IMR-90 (cell line): ENCODE results near the gene AGBL5. TPM values are rescaled to one million over a fixed set of nuclear protein-coding genes. Genes with fewer than 3 reads are reported as not detected.

Source experiments
- ATAC-seq: fragments of 200-7000 bp; cut with Tn5 transposase; 2 replicates; pipeline ENCODE4 v1.9.1; 2020; ENCODE audit warnings: low read depth, mild to moderate bottlenecking, moderate library complexity
- BruUV-seq: library from RNA; stranded (reverse); fragments of 400-500 nt; replicated peaks from 2 replicates; lab custom pipeline; 2021; lab: Mats Ljungman, UMichigan
- CTCF ChIA-PET: fragments of 300-600 bp; formaldehyde crosslinking; extraction: SDS; loops from one replicate; lab custom pipeline; 2021; ENCODE audit warnings: antibody characterized with exemption; lab: Yijun Ruan, JAX
- POLR2A ChIA-PET: fragments of 300-600 bp; sonication (Branson Sonifier 250); formaldehyde crosslinking; loops from one replicate; lab custom pipeline; 2022; ENCODE audit warnings: antibody characterized with exemption; ENCODE audit not compliant: unreplicated experiment; lab: Charles Lee
- DNase-seq: peaks from one replicate; pipeline ENCODE4 v3.0.0; 2013
- H2AFZ ChIP-seq: replicated peaks from 2 replicates; pipeline ENCODE3; 2013; ENCODE audit warnings: low read length, mild to moderate bottlenecking; ENCODE audit not compliant: poor library complexity
- H2AK5ac ChIP-seq: 2 replicates; pipeline ENCODE4 v1.6.1; 2013; ENCODE audit warnings: low read depth, low read length, inconsistent platforms
- H2AK9ac ChIP-seq: replicated peaks from 2 replicates; pipeline ENCODE3; 2013; ENCODE audit warnings: mild to moderate bottlenecking, low read depth, low read length, moderate library complexity; ENCODE audit not compliant: poor library complexity
- H2BK120ac ChIP-seq: 2 replicates; pipeline ENCODE4 v1.6.1; 2013; ENCODE audit warnings: low read depth, low read length, inconsistent platforms
- H2BK15ac ChIP-seq: 3 replicates; pipeline ENCODE4 v1.6.1; 2013; ENCODE audit warnings: low read depth, low read length, inconsistent platforms
- H2BK20ac ChIP-seq: 2 replicates; pipeline ENCODE4 v1.6.1; 2013; ENCODE audit warnings: low read depth, mild to moderate bottlenecking, inconsistent platforms, low read length, moderate library complexity
- H2BK5ac ChIP-seq: 2 replicates; pipeline ENCODE4 v1.6.1; 2013; ENCODE audit warnings: mild to moderate bottlenecking, low read depth, low read length, inconsistent platforms; ENCODE audit not compliant: poor library complexity, severe bottlenecking
- H3K14ac ChIP-seq: replicated peaks from 2 replicates; pipeline ENCODE4 v1.6.1; 2013; ENCODE audit warnings: low read depth, low read length, inconsistent platforms
- H3K18ac ChIP-seq: 2 replicates; pipeline ENCODE4 v1.6.1; 2013; ENCODE audit warnings: low read depth, low read length, control low read depth
- H3K23ac ChIP-seq: 2 replicates; pipeline ENCODE4 v1.6.1; 2013; ENCODE audit warnings: low read depth, low read length, inconsistent platforms
- H3K27ac ChIP-seq: 2 replicates; pipeline ENCODE4 v1.5.1; 2013; ENCODE audit warnings: mild to moderate bottlenecking, control low read depth, low read length; ENCODE audit not compliant: insufficient read depth
- H3K27me3 ChIP-seq: 2 replicates; pipeline ENCODE4 v1.6.1; 2013; ENCODE audit warnings: low read length; ENCODE audit not compliant: control insufficient read depth, insufficient read depth
- H3K36me3 ChIP-seq: 2 replicates; pipeline ENCODE4 v1.6.1; 2013; ENCODE audit warnings: low read length, mixed read lengths; ENCODE audit not compliant: control insufficient read depth, insufficient read depth
- H3K4ac ChIP-seq: 2 replicates; pipeline ENCODE4 v1.6.1; 2013; ENCODE audit warnings: low read depth, low read length, inconsistent platforms
- H3K4me1 ChIP-seq: 2 replicates; pipeline ENCODE4 v1.6.1; 2013; ENCODE audit warnings: low read length, mixed read lengths; ENCODE audit not compliant: control insufficient read depth, insufficient read depth
- H3K4me2 ChIP-seq: 2 replicates; pipeline ENCODE4 v1.6.1; 2013; ENCODE audit warnings: low read depth, mild to moderate bottlenecking, control low read depth, low read length, moderate library complexity
- H3K4me3 ChIP-seq: 2 replicates; pipeline ENCODE4 v1.5.1; 2013; ENCODE audit warnings: low read depth, mild to moderate bottlenecking, control low read depth, low read length, moderate library complexity; ENCODE audit not compliant: insufficient read depth
- H3K56ac ChIP-seq: 2 replicates; pipeline ENCODE4 v1.6.1; 2013; ENCODE audit warnings: low read length, inconsistent platforms; ENCODE audit not compliant: insufficient read depth; ENCODE audit errors: extremely low read depth
- H3K79me1 ChIP-seq, 2 experiments: 2 replicates each; pipeline ENCODE4 v1.6.1; 2013; ENCODE audit warnings: low read length in 2 of 2, inconsistent platforms in 1 of 2, low read depth in 1 of 2
- H3K9ac ChIP-seq: 2 replicates; pipeline ENCODE4 v1.6.1; 2013; ENCODE audit warnings: low read depth, low read length, control low read depth
- H3K9me1 ChIP-seq: 2 replicates; pipeline ENCODE4 v1.6.1; 2013; ENCODE audit warnings: low read length, inconsistent platforms; ENCODE audit not compliant: insufficient read depth
- H3K9me3 ChIP-seq: 2 replicates; pipeline ENCODE4 v1.6.1; 2013; ENCODE audit warnings: low read length; ENCODE audit not compliant: control insufficient read depth, insufficient read depth
- H4K20me1 ChIP-seq: 2 replicates; pipeline ENCODE4 v1.6.1; 2013; ENCODE audit warnings: low read length, inconsistent platforms; ENCODE audit not compliant: insufficient read depth
- H4K5ac ChIP-seq: 2 replicates; pipeline ENCODE4 v1.6.1; 2013; ENCODE audit warnings: mild to moderate bottlenecking, low read depth, low read length, control low read depth
- H4K8ac ChIP-seq, 2 experiments: 2 replicates each; pipeline ENCODE4 v1.6.1; 2013; ENCODE audit warnings: low read depth in 2 of 2, low read length in 2 of 2, control low read depth in 1 of 2, inconsistent platforms in 1 of 2
- H4K91ac ChIP-seq: 2 replicates; pipeline ENCODE4 v1.6.1; 2013; ENCODE audit warnings: low read depth, low read length, inconsistent platforms; ENCODE audit not compliant: insufficient read depth
- MXI1 ChIP-seq: IDR thresholded peaks from 2 replicates; pipeline ENCODE4 v1.6.1; 2012; ENCODE audit warnings: low read depth, mild to moderate bottlenecking, low read length, moderate library complexity, borderline replicate concordance
- WGBS, 2 experiments: methylation state at CpG; one replicate each; pipeline versions ENCODE4 v1.1.5 to v1.1.7; 2013; ENCODE audit warnings: missing lambda C conversion rate in 2 of 2; ENCODE audit not compliant: insufficient read length in 1 of 2; ENCODE audit errors: extremely low coverage in 2 of 2; 5-methylcytosine and 5-hydroxymethylcytosine counted together
- dilution Hi-C: fragments of 300-500 bp; cut with HindIII; formaldehyde crosslinking; loops from one replicate; pipeline ENCODE4 v1.14.3; 2018; ENCODE audit warnings: low sequenced_read_pairs; ENCODE audit not compliant: unreplicated experiment
- in situ Hi-C: fragments of 300-500 bp; cut with MboI; formaldehyde crosslinking; loops from 3 replicates; pipeline ENCODE4 v1.14.3; 2019; ENCODE audit warnings: low sequenced_read_pairs, inconsistent platforms, mixed read lengths
- intact Hi-C: fragments of 100-400 bp; cut with micrococcal nuclease; formaldehyde crosslinking; loops from 2 replicates; pipeline ENCODE4 v1.10.0; 2022
- polyA plus RNA-seq, 3 experiments: library from polyadenylated mRNA; depleted of rRNA; stranded (reverse); fragments of >200 nt; gene quantifications; 2 replicates each; pipeline ENCODE4 v1.2.3, GENCODE V29; 2012; ENCODE audit warnings: low replicate concordance in 1 of 3
- total RNA-seq: library from RNA; depleted of rRNA; stranded (reverse); fragments of >200 nt; gene quantifications from 2 replicates; pipeline ENCODE4 v1.2.3, GENCODE V29; 2012
- TF ChIP-seq, protein P1 (sequence below): fragments of 150-350 bp; IDR thresholded peaks from 2 replicates; pipeline ENCODE4 v1.6.1; 2016; ENCODE audit warnings: low read depth, mild to moderate bottlenecking, low read length, moderate library complexity, borderline replicate concordance
- TF ChIP-seq, protein P2 (sequence below): conservative IDR thresholded peaks from 2 replicates; pipeline ENCODE4 v1.5.1; 2012; ENCODE audit warnings: mild to moderate bottlenecking, low read depth, low read length, improper control_type of control experiment
- TF ChIP-seq, protein P3 (sequence below): fragments of 150-350 bp; IDR thresholded peaks from 2 replicates; pipeline ENCODE4 v1.6.1; 2017; ENCODE audit warnings: mild to moderate bottlenecking, antibody characterized with exemption, low read length, low read depth

The AGBL5 gene
- total and polyA plus RNA-seq, 2 of the 4 experiments (the other 2 are of a cell fraction) = 19.0 to 26.2 TPM

DNA sequence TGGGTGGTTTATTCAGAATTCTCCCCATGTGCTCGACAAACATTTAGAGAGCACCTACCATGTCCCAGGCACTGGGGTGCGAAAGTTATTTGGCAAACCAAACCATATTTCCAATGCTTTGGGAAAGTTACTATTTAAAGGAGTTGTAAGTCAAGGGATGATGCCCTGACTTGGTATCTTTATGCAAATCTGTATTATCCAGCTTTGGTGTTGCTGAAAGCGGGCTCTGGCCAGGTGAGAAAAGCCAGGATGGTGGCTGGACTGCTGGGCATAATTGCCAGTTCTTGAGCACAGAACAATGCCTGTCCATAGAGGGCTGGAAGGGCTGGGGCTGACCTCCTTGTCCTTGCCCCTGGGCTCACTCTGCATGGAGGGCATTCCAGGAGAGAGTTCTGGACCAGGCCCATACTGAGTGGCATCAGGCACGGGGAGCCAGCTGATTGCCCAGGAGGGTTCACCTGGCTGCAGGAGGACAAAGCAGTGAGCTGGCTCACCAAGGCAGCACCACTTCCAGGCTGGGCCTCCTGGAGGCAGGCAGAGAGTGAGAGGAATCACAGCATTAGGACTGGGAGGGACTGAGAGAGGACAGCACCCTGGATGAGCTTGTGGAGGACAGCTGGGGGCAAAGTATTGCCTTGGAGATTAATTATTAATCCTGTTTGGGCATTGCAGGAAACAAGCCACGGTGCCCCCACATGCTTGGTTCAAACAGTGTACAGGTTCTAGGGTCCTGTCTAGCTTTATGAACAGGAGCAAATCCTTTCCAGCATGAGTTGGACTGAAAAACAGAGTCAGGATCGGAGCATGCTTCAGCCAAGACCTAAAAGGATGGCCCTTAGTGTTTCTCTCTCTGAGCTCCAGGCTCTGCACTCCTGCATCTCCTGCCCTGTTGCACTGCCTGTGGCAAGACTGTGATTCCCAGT lies 42.2 kb downstream of the AGBL5 start:
- Histone ChIP-seq H2BK20ac (no peak overlapping the region), H3K4ac (no peak overlapping the region), H3K4me3 (no peak overlapping the region), H3K4me2 (no peak overlapping the region), H4K5ac (no peak overlapping the region), H2BK5ac (no peak overlapping the region), H4K91ac (no peak overlapping the region), H3K9me1 (peaks cover 7% of the 10 kb centered on the region; the same call in 1 of the 2 replicates), H2AK9ac (peak overlapping the region; percentile 42), H3K27me3 (no peaks in the 10 kb centered on the region), H3K9me3 (no peaks in the 10 kb centered on the region), H3K79me1 (no peaks in the 10 kb centered on the region), H4K20me1 (no peaks in the 10 kb centered on the region; the same call in 1 of the 2 replicates), H3K14ac (no peak overlapping the region), H3K27ac (no peak overlapping the region), H2BK15ac (no peak overlapping the region), H2BK120ac (no peak overlapping the region), H3K36me3 (no peaks in the 10 kb centered on the region), H3K56ac (no peak overlapping the region), H3K18ac (no peak overlapping the region), H4K8ac (no peak overlapping the region), H3K9ac (no peak overlapping the region), H2AK5ac (no peak overlapping the region), H3K23ac (no peak overlapping the region), H3K4me1 (0 out of 2 replicates have a peak, but pooled peaks cover 3% of the 10 kb centered on the region), H2AFZ (peak overlapping the region; percentile 32)
- intact Hi-C loops = no loop called here
- in situ Hi-C loops = no loop called here
- TF ChIP-seq, protein P1, sequence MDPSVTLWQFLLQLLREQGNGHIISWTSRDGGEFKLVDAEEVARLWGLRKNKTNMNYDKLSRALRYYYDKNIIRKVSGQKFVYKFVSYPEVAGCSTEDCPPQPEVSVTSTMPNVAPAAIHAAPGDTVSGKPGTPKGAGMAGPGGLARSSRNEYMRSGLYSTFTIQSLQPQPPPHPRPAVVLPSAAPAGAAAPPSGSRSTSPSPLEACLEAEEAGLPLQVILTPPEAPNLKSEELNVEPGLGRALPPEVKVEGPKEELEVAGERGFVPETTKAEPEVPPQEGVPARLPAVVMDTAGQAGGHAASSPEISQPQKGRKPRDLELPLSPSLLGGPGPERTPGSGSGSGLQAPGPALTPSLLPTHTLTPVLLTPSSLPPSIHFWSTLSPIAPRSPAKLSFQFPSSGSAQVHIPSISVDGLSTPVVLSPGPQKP = no peak
- no peak for TF ChIP-seq MXI1
- TF ChIP-seq, protein P2, sequence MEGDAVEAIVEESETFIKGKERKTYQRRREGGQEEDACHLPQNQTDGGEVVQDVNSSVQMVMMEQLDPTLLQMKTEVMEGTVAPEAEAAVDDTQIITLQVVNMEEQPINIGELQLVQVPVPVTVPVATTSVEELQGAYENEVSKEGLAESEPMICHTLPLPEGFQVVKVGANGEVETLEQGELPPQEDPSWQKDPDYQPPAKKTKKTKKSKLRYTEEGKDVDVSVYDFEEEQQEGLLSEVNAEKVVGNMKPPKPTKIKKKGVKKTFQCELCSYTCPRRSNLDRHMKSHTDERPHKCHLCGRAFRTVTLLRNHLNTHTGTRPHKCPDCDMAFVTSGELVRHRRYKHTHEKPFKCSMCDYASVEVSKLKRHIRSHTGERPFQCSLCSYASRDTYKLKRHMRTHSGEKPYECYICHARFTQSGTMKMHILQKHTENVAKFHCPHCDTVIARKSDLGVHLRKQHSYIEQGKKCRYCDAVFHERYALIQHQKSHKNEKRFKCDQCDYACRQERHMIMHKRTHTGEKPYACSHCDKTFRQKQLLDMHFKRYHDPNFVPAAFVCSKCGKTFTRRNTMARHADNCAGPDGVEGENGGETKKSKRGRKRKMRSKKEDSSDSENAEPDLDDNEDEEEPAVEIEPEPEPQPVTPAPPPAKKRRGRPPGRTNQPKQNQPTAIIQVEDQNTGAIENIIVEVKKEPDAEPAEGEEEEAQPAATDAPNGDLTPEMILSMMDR = no peak
- TF ChIP-seq, protein P3, sequence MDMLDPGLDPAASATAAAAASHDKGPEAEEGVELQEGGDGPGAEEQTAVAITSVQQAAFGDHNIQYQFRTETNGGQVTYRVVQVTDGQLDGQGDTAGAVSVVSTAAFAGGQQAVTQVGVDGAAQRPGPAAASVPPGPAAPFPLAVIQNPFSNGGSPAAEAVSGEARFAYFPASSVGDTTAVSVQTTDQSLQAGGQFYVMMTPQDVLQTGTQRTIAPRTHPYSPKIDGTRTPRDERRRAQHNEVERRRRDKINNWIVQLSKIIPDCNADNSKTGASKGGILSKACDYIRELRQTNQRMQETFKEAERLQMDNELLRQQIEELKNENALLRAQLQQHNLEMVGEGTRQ = no peak
- POLR2A ChIA-PET = no interaction called here
- ATAC-seq = no peak
- dilution Hi-C loops = no loop called here
- no TSS peak for BruUV-seq
- CTCF ChIA-PET = no interaction called here
- DNase-seq = no peak
- 71% methylated on average over 3 of the region's 6 CpGs; no CpG with 5 or more reads in 1 of the 2 experiments for WGBS, 2 experiments
